DMS79 treated with DMSO at 0.1 percent for 48 hours (cell line): ENCODE data around the gene ENTPD5.
"Not testable (repeated sequence)": the region's sequence is repeated elsewhere in the genome, so short reads cannot be mapped to it uniquely, and the experiment has no call there.

Experiments
- DNase-seq: peaks from one replicate; lab custom pipeline; 2025; lab: John Stamatoyannopoulos, UW

ENTPD5 gene

DNA sequence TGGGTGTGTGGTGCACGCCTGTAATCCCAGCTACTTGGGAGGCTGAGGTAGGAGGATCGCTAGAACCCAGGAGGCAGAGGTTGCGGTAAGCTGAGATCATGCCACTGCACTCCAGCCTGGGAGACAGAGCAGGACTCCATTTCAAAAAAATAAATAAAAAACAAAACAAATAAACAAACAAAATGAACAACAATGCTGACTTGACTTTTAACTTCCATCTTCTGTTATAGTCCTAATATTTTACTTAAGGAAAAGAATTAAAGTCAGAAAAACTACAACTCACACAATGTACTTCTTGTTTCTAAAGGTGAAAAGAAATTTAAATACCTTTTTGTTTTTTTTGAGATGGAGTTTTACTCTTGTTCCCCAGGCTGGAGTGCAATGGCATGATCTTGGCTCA, 13.4 kb downstream of the ENTPD5 start:
- not testable (repeated sequence) for DNase-seq

DNA sequence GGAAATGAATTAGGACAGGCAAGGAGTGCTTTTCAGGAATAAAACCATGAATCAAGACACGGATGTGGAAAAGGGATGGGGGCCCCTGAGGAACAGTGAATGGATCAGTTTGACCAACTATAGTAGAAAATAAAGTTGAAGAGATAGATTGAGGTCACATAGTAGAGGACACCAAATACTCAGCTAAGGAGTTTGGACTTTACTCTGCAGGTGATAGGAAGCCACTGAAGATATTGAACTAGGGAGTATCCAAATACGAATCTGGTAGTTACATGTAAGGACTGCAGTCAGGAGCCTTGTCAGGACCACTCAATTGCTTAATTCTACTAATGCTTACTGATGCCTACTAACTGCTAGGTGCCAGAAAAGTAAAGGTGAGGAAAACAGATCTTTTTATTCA, 20.4 kb downstream of the ENTPD5 start:
- DNase-seq, result no peak

DNA sequence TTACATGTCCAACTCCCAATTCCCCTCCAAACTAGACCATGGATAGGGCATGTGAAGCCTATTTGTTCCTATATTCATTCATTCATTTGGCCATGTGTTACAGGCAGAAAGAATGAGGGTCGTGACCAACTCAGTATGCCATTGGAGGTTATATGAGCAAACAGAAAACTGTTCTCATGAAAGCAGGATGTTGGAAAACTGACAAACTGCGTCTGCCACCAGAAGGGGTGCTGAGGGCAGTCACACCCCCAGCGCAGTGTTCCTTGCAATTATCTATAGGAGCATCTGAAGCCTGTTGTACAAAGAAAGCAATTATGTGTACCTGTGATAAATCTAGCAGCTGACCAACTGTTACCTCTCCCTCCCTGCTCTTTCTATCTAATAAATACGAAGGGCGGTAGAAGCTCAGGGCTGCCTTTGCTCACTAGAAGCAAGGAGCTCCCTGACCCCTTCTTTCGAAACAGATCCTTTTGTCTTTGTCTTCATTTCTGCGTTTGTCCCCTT, 21.1 kb downstream of the ENTPD5 start:
- no peak for DNase-seq

- DNase-seq, result no peak
Measured at GRCh38 chr14:73997108-73997943, 21.8 kb downstream of the ENTPD5 start.

DNA sequence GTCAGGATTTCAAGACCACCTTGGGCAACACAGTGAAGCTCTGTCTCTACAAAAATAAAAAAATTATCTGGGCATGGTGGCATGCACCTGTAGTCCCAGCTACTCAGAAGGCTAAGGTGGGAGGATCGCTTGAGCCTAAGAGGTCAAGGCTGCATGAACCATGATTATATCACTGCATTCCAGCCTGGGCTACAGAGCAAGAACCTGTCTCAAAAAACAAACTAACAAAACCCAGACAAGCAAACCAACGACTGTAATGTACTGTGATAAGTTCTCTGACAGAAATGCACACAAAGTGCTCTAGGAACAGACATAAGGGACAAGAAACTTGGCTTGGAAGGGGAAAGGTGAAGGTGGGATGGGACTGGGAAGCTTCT, 22.4 kb downstream of the ENTPD5 start:
- DNase-seq, result no peak

DNA sequence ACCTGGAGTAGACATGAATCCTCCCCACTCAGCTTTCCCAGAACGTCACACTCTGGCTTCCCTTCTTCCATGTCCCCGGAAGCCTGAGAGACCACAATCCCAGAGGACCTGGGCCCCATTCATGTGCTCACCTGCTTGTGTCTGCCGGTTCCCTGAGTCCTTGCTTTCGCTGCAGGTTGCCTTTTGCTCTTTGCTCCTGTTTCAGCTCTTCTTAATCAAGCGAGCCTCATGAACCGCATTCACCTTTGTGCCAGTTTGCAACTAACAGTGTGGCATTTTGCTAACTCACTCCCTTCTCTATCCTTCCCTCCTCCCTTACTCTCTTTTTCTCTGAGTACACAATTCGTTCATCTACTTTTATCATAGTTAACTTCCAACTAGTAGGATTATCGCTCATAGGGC, 23.1 kb downstream of the ENTPD5 start:
- DNase-seq, result no peak

- not testable (repeated sequence) for DNase-seq
Measured at GRCh38 chr14:73994926-73995325, 24.2 kb downstream of the ENTPD5 start.

DNA sequence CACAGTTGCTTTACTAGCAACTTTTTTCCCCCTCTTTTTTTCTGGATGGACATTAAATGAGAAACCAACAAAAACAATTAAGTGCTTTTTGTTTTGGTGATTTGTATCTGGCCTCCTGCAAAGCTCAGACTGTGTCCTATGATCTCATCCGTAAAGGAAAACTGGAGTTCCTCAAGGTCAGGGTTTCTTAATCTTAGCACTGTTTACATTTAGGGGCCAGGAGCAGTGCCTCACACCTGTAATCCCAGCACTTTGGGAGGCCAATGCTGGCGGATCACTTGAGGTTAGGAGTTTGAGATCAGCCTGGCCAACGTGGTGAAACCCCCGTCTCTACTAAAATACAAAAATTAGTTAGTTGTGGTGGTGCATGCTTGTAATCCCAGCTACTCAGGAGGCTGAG, 28.0 kb downstream of the ENTPD5 start:
- no peak for DNase-seq

- DNase-seq, result not testable (repeated sequence)
Measured at GRCh38 chr14:73988656-73989055, 30.4 kb downstream of the ENTPD5 start.

DNA sequence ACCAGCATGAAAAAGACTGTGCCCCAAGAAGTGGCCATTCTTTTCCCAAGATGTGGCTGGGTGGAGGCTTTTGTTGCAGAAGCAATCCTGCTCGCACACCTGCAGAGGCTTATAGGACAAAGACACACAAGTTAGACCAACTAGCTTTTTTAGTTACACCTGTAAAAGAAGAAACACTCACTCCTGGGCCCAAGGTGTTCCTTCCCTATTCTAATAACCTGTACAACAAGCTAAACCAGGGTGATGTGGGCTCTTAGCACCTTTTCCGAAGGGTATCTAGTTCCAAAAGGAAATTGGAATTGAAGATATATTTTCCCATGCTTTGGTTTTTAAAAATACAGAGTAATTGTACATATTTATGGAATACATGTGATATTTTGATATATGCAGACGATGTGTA, 31.0 kb downstream of the ENTPD5 start:
- DNase-seq, result no peak

DNA sequence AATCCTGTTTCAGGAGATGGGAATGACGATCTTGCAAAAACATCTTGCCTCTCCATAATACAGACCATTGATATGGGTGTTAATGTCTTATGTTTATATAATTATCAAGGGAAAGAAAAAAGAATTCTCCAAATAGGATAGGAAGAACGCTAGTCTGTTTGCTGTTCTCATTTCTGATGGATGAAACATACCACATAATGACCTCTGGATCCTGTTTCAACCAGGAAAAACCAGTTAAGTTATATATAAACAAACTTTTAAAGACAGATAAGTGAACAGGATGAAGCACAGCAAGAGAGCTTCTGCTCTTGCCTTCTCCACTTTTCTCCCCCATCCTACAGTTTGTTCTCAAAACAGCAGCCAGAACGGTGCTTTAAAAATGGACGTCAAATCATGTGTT, 41.2 kb downstream of the ENTPD5 start:
- DNase-seq, result no peak

- no peak for DNase-seq
Measured at GRCh38 chr14:73976125-73976524, 43.0 kb downstream of the ENTPD5 start.

GRCh38 chr14:73973497-73973896, 45.6 kb downstream of the ENTPD5 start:
- DNase-seq, result no peak

DNA sequence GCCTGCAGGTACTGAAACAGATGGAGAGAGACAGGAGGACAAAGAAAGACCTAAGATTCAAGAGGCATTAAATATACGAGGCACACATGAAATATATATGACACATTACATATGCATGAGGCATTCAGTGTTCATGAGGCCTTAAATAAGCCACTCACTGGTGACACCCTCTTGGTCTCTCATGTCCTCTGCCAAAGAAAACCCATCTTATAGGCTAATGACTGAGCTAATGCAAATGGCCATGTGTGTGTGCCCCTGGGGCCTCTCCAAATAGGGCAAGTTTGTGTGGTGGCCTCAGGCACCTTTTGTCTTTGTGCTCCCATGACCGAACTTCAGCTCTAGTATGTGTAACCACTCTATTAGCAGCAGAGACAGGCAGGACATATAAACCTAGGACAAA, 50.2 kb downstream of the ENTPD5 start:
- DNase-seq, result no peak

DNA sequence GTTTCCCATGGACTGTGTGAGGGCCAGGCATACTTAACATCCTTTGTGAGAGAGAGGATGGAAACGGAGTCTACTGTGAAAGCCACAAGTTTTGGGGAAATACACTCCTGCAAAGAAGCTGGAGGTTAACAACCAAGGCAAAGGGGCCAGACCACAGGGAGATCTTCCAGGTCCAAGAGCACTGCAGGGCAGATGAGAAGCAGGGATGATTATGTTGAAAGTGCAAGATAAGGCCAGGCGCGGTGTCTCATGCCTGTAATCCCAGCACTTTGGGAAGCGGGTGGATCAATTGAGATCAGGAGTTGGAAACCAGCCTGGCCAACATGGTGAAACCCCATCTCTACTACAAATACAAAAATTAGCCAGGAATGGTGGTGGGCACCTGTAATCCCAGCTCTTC, 53.9 kb downstream of the ENTPD5 start:
- DNase-seq, result no peak

DNA sequence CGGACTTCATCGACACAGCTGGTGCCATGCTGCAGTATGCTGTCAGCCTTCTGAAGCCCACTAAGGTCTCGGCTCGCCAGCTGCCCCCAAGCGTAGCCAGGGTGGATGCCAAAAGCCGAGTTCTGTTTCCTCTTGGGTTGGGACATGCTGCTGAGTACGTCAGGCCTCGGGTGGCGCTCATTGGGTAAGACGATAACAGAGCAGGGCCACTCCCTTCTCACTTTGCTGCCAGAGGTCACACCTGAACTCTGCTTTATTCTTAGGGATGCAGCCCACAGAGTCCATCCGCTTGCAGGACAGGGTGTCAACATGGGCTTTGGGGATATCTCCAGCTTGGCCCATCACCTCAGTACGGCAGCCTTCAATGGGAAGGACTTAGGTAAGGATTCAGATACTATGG, 57.9 kb downstream of the ENTPD5 start:
- DNase-seq, result no peak

GRCh38 chr14:73958591-73958990, 60.5 kb downstream of the ENTPD5 start:
- no peak for DNase-seq

DNA sequence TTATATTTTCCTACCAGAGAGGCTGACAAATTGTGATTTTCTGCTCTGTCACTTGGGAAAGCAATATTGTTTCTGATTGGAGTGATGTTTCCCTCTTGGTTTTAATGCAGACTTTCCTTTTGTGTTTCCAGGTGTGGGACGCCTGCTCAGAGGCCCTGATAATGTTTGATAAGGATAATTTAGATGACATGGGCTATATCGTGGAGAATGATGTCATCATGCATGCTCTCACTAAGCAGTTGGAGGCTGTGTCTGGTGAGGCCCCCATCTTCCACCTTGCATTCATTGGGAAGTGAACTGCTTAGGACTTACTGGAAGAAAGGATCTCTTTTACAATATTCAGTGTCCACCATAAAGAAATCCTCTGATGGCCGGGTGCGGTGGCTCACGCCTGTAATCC, 63.4 kb downstream of the ENTPD5 start:
- no peak for DNase-seq

GRCh38 chr14:73953731-73954130, 65.4 kb downstream of the ENTPD5 start:
- DNase-seq, result no peak

GRCh38 chr14:73949752-73950734, 69.0 kb downstream of the ENTPD5 start, which contains the start of the genes COQ6 and FAM161B:
Gene COQ6 (plus strand): TSS chr14:73950302. CDS start chr14:73950333, 31 bp downstream.
Gene FAM161B (minus strand): TSS chr14:73950094. CDS start chr14:73950026, 68 bp downstream.
- peak; percentile 99 for DNase-seq

DNA sequence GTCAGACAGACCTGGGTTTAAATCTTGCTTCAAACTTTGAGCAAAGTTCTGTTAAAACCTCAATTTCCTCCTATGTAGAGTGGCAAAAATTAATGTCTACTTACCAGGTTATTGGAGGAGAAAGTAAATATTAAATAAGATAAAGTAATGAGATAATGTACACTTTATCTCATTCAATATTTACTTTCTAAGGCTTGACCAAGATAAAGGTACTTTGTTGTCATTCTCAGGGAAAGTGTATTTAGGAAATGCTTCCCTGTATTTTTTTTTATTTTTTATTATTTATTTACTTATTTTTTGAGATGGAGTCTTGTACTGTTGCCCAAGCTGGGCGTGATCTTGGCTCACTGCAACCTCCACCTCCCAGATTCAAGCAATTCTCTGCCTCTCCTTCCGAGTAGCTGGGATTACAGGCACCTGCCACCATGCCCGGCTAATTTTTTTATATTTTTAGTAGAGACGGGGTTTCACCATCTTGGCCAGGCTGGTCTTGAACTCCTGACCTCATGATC, 73.9 kb downstream of the ENTPD5 start:
- DNase-seq, result no peak

DNA sequence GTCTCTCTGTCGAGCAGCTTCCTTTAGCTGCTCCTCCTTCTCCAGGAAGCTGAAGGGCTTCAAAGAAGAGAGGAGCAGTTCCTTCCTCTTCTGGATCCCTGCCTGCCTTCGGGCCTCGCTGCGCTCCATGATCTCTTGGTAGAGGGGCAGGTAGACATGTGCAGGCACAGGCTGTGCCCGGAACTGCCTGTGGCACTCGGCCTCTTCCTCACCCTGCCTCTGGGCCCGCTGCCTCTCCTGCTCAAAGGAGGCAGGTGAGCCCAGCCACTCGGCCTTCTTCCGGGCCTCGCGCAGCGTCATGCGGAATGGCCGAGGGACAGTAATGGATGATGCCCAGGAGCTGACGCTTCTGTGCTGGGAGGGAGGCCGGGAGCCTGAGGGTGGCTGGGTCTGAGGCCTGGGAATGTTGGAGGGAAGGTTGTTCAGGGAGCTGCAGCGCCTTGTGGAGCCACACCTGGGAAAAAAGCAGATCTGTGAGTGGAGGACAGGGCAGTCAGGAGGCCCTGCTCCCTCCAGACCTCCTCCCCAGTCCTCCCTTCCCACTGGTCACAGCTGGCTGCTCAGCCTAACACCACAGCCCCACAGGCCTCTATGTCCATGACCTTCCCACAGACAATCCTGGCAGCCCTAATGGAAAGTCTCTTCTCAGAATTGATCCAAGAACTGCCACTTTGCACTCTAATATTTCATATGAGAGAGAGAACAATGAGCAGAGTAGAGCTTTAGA, 74.5 kb downstream of the ENTPD5 start:
- no peak for DNase-seq
